PC-9 (cell line): ENCODE results near the gene PCYT2.

Experiments
- EZH2 ChIP-seq: fragments of 200-600 bp; sonication (generic); IDR thresholded peaks from 2 replicates; pipeline ENCODE4 v1.8.0; 2017; ENCODE audit warnings: antibody characterized with exemption, low read depth
- TF ChIP-seq, protein P1 (sequence below): fragments of 200-600 bp; sonication (generic); conservative IDR thresholded peaks from 2 replicates; pipeline ENCODE4 v1.6.1; 2017; ENCODE audit warnings: mixed run types, antibody characterized with exemption, mild to moderate bottlenecking, moderate library complexity

DNA sequence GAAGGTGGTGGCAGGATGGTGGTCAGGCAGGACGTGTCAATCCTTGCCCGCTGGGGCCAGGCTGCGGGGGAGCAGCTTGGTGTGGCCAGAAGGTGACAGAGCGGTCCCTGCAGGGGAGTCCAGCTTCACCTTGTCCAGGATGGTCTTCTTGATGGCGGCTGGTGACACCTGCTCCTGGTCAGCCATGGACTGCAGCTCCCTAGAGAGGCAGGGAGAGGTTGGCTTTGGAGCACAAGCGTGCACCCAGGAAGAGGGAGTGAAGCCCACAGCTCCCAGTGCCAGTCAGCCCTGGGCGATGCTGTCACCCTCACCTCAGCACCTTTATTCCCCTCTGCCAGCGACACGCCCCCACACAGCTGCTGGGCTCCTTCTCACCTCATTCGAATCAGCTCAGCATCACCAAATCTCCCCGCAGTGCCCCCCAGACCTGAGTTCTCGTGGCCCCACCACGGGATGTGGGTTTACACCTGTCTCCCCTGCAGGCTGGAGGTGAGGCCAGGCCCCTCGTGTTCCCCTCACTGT, 22.0 kb upstream of the PCYT2 start:
- no peak for TF ChIP-seq EZH2
- TF ChIP-seq, protein P1, sequence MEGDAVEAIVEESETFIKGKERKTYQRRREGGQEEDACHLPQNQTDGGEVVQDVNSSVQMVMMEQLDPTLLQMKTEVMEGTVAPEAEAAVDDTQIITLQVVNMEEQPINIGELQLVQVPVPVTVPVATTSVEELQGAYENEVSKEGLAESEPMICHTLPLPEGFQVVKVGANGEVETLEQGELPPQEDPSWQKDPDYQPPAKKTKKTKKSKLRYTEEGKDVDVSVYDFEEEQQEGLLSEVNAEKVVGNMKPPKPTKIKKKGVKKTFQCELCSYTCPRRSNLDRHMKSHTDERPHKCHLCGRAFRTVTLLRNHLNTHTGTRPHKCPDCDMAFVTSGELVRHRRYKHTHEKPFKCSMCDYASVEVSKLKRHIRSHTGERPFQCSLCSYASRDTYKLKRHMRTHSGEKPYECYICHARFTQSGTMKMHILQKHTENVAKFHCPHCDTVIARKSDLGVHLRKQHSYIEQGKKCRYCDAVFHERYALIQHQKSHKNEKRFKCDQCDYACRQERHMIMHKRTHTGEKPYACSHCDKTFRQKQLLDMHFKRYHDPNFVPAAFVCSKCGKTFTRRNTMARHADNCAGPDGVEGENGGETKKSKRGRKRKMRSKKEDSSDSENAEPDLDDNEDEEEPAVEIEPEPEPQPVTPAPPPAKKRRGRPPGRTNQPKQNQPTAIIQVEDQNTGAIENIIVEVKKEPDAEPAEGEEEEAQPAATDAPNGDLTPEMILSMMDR = no peak
